Astrocyte (in vitro differentiated cells and primary cell): Measurements from ENCODE around the gene WASHC2A.
"Not testable (repeated sequence)": the region's sequence is repeated elsewhere in the genome, so short reads cannot be mapped to it uniquely, and the experiment has no call there.

Experiments
- EZH2 ChIP-seq: IDR thresholded peaks from 2 replicates; pipeline ENCODE4 v1.6.1; 2012; ENCODE audit warnings: mild to moderate bottlenecking, low read length, inconsistent platforms; ENCODE audit not compliant: insufficient read depth
- TF ChIP-seq, protein P1 (sequence below): IDR thresholded peaks from 2 replicates; pipeline ENCODE4 v1.5.1; 2011; ENCODE audit warnings: low read depth, mild to moderate bottlenecking, inconsistent platforms, low read length, moderate library complexity; ENCODE audit not compliant: insufficient read depth

DNA sequence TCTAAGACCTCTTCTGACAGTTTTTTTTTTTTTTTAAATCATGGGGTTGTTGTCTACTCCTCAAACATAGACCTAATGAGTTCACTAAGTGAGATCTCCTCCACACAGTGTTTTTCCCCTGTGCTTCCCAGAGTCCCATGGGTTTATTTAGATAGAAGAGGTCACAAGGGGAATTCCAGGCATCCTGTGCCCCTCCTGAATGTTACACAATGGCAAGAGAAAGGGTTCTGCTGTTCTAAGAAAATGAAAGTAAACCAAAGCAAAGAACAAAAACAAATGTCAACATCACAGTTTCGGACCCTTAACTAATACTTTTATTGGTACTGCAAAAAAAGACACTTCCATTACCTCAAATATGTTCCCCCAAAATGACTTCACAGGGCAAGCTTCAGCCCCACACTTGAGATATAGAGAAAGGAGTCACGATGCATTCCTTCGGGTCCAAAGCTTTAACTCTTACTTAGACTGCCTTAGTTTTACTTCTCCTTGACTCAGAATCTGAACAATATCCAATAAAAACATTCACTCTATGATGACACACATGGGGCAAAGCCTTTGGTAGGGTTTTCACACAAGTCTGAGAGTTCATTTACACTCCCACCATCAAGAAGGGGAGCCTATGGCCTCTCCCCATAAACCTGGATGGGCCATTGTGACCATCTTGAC is 15.6 kb upstream of the WASHC2A start:
- TF ChIP-seq, protein P1, sequence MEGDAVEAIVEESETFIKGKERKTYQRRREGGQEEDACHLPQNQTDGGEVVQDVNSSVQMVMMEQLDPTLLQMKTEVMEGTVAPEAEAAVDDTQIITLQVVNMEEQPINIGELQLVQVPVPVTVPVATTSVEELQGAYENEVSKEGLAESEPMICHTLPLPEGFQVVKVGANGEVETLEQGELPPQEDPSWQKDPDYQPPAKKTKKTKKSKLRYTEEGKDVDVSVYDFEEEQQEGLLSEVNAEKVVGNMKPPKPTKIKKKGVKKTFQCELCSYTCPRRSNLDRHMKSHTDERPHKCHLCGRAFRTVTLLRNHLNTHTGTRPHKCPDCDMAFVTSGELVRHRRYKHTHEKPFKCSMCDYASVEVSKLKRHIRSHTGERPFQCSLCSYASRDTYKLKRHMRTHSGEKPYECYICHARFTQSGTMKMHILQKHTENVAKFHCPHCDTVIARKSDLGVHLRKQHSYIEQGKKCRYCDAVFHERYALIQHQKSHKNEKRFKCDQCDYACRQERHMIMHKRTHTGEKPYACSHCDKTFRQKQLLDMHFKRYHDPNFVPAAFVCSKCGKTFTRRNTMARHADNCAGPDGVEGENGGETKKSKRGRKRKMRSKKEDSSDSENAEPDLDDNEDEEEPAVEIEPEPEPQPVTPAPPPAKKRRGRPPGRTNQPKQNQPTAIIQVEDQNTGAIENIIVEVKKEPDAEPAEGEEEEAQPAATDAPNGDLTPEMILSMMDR: not testable (repeated sequence)
- TF ChIP-seq EZH2: not testable (repeated sequence)
